OCI-LY7 (cell line): ENCODE results near the gene MYT1.

Source experiments
- EZH2phosphoT487 ChIP-seq: fragments of 200-600 bp; sonication (generic); IDR thresholded peaks from 2 replicates; pipeline ENCODE4 v1.6.1; 2018; ENCODE audit warnings: low read depth, borderline replicate concordance, mild to moderate bottlenecking, mixed run types, antibody characterized with exemption, low read length, moderate library complexity, mixed read lengths
- TF ChIP-seq, protein P1 (sequence below): fragments of 200-600 bp; sonication (generic); conservative IDR thresholded peaks from 2 replicates; pipeline ENCODE4 v1.5.1; 2014; ENCODE audit warnings: mild to moderate bottlenecking, antibody characterized with exemption, low read length, moderate library complexity, mixed read lengths

DNA sequence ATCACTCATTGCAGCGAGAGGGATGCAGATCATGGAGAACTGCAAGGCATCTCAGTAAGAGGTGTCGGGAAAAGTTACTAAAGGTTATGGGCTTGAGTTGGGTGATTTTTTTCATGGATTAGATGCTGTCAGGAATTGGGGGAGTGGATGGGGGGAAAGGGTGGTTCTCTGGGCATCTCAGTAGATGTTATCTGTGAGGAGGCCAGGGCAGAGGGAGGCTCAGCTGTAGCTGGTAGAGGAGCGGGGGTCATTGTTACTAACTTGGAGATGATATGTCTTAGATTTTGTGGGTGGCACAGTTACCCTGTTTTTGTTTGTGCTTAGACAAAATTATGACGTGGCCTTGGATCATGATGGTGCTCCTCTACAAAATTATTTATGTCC is 88.7 kb downstream of the MYT1 start:
- TF ChIP-seq, protein P1, sequence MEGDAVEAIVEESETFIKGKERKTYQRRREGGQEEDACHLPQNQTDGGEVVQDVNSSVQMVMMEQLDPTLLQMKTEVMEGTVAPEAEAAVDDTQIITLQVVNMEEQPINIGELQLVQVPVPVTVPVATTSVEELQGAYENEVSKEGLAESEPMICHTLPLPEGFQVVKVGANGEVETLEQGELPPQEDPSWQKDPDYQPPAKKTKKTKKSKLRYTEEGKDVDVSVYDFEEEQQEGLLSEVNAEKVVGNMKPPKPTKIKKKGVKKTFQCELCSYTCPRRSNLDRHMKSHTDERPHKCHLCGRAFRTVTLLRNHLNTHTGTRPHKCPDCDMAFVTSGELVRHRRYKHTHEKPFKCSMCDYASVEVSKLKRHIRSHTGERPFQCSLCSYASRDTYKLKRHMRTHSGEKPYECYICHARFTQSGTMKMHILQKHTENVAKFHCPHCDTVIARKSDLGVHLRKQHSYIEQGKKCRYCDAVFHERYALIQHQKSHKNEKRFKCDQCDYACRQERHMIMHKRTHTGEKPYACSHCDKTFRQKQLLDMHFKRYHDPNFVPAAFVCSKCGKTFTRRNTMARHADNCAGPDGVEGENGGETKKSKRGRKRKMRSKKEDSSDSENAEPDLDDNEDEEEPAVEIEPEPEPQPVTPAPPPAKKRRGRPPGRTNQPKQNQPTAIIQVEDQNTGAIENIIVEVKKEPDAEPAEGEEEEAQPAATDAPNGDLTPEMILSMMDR, result no peak
- no peak for TF ChIP-seq EZH2phosphoT487
